Measurements from ENCODE around the gene ZNF580. TPM values are rescaled to one million over a fixed set of nuclear protein-coding genes. Genes with fewer than 3 reads are reported as not detected.

Gene ZNF580
- polyA plus RNA-seq, 10 donors = 17.4 to 27.7 (median 18.9) TPM

DNA sequence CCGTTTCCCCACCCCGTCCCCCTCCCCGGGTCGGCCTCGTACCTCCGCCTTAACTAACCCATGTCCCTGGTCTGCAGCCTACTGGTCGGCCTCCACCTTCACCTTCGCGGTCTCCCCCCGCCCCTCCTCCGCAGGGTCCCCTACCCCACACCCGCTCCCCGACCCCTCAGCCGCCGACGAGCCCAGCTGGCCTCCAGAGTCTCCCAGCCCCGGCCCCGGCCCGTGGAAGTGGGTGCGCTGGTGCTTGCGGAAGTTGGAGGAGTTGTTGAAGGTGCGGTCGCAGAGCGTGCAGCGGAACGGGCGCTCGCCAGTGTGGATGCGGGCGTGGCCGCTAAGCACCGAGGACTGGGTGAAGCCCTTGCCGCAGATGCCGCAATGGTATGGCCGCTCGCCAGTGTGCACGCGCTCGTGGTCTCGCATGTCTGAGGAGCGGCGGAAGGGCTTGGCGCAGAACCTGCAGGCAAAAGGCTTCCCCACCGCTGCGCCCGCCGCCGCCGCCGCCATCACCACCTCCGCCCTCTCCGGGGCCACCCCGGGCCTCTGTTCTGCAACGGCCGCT, 19.1 kb upstream of the ZNF580 start:
- DNase-seq = no peak

DNA sequence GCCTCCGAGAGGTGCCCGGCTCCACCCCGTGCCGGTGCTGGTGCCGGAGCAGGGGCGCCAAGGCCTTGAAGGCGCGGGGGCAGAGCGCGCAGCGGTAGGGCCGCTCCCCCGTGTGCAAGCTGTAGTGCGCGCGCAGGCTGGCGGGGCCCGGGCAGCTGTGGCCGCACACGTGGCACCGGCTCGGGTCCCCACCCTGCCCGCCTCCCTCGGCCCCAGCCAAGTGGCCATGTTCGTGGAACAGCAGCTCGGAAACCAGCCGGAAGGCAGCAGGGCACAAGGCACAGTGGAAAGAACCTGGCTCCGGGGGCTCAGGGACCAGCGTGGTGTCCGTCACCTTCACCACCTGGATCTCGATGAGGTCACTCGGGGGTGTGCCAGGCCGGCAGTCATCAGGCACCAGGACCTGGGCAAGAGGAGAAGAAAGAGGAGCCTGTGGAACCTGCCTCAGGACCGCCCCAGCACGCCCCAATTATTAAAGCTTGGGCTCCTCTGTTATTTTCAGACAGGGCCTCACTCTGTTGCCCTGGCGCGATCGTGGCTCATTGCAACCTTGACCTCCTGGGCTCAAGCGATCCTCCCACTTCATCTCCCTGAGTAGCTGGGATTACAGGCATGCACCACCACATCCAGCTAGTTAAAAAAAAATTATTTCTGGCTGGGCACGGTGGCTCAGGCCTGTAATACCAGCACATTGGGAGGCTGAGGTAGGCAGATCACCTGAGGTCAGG, 18.4 kb upstream of the ZNF580 start:
- DNase-seq = no peak

DNA sequence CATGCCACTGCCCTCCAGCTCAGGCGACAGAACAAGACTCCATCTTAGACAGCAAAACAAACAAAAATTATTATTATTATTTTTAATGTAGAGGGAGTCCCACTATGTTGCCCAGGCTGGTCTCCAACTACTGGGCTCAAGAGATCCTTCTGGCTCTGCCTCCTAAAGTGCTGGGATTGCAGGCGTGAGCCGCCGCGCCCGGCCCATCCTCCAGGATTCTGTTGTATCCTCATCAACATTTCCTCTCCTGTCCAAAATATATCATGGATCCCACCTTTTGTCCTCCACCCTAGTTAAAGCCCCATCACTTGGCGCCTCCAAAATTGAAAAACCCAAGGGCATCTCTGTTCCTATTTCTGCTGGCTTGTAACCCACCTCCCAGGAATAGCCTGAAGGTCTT, 17.7 kb upstream of the ZNF580 start:
- no peak for DNase-seq

DNA sequence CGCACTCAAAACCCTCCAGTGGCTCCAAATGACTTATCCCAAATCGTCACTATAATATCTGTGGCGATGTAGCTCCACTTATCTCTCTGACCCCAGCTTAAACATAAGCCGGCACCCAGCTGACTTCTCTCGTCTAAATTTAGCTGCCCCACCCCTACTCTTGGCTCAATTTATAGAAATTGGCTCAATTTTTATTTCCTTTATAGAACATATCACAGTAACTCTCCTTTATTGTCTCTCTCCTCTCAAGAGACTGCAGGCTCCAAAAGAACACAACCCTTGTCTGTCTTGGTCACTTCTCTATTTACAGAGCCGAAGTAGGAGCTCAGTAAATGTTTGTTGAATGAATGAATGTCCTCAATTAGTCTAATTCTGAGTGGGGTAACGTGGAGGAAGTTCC, 17.2 kb upstream of the ZNF580 start:
- DNase-seq = peak in 1 of 3 donors; percentile 56

DNA sequence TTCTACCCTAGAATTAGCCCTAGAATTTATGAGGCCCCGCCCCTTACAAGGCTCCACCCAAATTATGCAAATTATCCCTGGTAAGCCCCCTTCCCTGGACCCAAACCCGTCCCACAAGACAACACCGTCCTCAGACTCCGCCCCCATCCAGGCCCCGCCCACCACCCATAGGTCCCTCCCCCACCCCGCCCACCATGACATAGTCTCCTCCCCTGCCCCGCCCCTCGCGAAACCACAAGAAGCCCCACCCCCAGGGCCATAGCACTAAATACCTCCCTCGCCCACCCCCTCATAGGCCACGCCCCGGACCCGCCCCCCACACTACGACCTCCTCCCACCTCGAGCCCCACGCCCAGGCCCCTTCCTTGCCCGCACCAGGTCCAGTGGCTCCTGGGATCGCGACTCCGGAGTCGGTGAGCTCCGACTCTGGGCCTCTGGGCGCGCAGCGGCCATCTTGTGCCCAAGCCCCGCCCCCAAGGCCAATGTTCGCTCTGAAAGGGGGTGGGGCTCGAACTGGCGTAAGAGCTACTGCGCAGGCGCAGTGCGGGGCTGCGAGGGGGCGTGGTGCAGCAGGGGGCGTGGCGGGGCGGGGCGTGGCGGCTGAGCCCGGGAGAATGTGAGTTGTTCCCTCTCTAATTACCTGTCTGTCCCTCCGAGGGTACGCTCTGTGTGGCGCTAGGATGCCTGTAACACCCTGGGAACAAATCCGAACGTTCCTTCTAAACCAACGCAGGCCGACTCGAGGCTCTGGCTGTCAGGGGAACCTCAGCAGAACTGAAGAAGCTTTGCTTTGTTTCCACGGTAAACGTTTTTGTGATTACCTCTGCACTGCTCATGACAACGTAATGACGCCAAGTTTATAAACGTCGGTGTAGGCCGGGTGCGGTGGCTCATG, 16.4 kb upstream of the ZNF580 start, which contains the start of gene ZNF784:
ZNF784 (minus strand) TSS at position 458 of the 895 bp plus-strand sequence; CDS start at position 453, 5 bp downstream.
- DNase-seq = peak; percentile 93 to 97 (median 96)

DNA sequence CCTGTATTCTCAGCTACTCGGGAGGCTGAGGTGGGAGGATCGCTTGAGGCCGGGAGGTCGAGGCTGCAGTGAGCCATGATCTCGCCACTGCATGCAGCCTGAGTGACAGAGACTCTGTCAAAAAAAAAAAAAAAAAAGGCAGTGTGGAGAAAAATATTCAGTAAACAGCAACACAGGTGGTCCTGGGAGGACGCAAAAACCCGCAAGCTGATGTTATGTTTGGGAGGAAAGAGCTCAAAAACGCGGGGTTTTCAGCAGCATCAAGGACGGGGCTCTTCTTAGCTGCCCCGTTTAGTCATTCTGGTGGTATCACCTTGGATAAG, 15.8 kb upstream of the ZNF580 start:
- no peak for DNase-seq

DNA sequence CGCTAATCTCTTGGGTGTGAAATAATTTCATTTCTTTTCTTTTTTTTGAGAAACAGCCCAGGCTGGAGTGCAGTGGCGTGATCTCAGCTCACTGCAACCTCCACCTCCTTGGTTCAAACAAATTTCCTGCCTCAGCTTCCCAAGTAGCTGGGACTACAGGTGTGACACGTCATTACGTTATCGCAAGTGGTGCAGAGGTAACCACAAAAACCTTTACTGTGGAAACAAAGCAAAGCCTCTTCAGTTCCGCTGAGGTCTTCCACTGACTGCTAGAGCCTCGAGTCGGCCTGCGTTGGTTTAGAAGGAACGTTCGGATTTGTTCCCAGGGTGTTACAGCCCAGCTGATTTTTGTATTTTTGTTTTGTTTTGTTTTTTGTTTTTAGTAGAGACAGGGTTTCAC, 14.5 kb upstream of the ZNF580 start:
- DNase-seq = no peak

DNA sequence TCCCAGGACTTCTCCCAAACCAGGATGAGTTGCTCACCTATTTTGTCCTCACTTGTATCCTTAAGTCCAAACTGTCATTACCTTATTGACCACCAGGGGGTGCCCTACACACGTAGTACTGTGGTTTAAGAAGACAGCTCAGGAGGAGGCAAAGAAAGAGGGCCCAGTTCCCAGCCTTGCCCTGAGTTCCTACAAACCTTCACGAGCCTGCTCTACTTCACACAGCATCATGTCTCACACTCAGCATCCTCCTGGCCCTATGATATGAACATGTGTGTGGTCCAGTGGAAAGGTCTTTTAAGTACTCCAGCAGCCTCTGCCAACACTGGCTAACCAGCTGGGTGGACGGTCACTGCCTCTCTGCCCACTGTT, 8.4 kb upstream of the ZNF580 start:
- DNase-seq = peak; percentile 90 to 94 (median 91)

DNA sequence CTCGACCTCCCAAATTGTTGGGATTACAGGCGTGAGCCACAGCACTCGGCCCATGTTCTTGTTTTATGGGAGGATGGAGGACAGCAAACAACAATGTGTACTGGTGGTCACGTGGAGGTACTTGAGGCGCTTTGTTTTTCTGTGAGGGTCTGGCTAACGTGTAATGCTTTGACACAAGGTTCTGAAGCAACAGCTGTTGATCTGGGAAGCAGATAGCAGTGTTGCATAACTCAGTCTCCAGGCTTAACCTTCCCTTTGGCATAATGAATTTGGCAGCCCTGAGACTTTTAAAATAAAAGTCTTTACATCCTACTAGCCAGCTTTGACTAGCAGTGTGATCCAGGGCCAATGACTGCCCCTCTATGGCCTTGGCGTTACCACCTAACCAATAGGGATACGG, 6.9 kb upstream of the ZNF580 start:
- no peak for DNase-seq

DNA sequence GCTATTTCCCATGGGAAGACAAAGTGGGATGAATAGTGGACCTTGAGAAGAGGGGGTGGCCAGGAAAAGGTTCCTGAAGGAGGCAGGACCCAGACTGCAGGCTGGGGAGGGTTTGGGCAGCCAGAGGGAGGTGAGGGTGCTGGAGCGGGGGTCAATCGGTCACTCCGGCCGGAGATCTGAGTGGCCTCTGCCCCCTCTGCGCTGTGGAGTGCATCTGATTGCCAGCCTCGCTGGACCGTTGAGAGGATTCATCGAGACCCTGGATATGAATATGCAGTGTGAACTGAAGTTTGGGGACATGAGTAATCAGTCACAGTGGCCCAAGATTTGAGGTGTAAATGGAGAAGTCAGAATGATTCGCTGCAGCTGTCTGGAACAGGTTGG, 5.5 kb upstream of the ZNF580 start:
- DNase-seq = no peak

DNA sequence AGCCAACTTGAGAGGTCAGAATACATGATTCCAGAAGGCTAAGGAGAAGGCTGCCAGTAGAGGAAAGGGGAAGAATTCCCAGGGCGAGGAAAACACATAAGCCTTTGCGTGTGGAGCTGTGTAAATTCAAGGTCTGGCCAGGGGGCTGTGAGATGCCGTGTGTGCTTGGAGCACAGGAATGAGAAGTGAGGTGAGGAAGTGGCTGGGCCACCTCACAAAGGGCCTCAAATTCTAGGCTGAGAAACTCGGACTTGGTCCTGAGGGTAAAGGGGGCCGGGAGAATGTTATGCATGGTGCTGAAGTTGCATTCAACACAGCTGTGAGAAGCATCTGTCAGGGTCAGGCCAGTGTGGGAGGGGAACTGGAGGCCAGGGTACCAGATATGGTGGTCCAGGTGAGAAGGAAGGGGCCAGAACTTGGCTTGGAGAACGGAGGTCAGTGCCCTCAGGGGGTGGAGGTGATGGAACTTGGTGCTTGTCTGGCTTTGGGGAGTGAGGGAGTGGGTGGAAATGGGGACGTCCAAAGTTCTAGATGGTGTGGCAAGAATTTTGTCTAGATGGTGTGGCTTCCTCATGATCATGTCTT, 4.9 kb upstream of the ZNF580 start:
- DNase-seq = no peak

DNA sequence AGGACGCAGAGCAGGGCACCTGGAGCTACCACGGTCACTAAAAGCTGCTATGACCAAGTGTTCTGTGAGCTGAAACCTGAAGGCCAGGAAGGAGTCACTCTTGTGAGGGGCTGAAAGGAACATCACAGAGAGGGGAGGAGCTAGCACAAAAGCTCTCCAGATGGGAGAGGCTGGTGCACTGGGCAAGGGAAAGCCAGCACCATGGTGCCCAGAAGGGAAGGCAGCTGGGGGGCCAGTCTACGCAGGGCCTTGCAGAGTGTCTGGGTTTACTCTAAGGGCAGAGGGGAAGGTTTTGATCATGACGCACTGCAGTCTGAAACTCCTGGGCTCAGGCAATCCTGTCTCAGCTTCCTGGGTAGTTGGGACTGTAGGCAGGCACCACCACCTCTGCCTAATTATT, 4.1 kb upstream of the ZNF580 start:
- DNase-seq = no peak

DNA sequence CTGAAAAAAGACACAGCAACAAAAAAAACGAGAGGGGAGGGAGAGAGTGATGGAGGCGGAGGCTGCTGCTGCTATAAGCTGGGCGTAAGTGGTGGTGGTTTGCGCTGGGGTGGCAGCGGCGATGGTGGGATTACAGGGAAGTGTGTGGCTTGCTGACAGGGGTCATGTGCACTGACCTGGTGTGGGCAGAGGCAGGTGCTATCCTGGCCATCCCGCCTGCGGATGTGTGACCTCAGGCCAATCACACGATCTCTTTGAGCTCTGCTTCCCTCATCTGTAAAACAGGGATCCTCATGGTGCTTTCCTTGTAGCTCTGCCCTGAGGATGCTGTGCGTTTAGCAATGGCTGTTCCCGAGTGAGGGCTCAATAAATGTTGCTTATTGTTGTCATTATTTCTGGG, 3.3 kb upstream of the ZNF580 start:
- DNase-seq = no peak

DNA sequence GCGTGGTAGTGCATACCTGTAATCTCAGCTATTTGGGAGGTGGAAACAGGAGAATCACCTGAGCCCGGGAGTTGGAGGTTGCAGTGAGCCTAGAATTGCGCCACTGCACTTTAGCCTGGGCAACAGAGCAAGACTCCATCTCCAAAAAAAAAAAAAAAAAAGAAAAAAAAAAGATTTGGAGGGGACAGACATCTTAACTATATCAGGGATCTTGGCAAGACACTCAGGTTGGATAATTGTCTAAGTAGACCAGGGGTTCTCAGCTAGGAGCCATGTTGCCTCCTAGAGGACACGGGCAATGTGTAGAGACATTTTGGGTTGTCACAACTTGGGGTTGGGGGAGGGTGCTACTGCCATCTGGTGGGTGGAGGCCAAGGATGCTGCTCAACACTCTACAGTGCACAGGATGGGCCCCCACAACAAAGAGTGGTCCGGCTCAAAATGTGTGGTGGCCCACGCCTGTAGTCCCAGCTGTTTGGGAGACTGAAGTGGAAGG, 1.9 kb upstream of the ZNF580 start:
- peak in 1 of 3 donors; percentile 52 for DNase-seq

DNA sequence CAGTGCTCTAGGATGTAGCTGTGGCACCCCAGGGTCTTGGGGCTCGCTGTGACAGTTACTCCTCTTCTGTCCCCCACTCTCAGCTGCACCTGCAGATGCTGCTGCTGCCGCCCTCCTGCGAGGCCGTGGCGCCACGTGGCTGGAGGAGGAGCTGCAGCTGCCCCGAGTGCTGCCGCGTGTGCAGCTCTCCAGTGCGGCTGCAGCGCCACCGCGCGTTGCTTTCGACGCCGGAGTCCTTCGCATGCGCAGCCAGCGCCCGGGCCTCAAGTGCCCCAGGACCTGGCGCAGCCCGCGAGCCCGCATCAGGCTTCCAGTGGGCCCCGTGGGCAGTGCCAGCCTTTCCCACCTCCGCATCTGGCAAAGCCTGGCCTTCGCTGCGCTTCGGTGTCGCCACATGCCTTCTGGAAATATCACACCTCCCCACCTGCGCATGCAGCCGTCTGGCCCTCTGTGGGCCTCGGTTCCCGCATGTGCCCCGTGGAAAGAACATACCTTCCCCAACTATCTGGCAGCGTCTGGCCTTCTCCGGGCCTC, 692 bp upstream of the ZNF580 start:
- DNase-seq = peak in 2 of 3 donors; percentile 65 to 90

DNA sequence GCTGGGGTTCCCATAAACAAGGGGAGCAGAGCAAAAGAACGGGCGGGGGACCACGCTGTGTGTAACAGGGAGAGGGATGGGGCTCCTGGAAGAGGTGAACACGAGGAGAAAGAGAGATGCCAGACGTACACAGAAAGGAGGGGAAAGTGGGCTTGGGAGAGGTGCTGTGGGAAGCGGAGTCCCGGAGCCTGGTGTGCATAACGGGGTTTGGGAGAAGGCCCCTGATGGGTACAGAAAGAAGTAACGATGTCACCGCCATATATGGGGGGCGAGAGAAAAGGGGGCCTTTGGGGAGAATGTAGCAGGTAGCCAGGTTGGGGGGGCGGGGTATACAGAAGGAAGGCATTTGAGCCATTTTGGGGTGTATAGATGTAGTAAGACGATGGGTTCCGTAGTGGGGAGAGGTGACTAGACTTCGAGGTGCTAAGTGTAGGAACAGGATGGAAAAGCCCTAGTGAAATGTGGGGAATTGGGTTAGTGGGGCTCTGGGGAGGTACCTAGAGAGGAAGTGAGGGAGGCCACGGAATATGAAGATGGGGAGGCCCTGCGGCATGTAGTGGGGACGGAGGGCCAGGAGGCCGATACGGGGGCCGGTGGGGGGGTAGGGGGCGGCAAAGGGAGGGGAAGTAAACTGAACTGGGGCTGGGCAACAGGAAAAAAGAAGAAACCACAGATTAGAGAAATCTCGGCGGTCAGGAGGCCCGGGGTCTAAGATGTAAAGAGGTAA, 787 bp downstream of the ZNF580 start:
- no peak for DNase-seq

DNA sequence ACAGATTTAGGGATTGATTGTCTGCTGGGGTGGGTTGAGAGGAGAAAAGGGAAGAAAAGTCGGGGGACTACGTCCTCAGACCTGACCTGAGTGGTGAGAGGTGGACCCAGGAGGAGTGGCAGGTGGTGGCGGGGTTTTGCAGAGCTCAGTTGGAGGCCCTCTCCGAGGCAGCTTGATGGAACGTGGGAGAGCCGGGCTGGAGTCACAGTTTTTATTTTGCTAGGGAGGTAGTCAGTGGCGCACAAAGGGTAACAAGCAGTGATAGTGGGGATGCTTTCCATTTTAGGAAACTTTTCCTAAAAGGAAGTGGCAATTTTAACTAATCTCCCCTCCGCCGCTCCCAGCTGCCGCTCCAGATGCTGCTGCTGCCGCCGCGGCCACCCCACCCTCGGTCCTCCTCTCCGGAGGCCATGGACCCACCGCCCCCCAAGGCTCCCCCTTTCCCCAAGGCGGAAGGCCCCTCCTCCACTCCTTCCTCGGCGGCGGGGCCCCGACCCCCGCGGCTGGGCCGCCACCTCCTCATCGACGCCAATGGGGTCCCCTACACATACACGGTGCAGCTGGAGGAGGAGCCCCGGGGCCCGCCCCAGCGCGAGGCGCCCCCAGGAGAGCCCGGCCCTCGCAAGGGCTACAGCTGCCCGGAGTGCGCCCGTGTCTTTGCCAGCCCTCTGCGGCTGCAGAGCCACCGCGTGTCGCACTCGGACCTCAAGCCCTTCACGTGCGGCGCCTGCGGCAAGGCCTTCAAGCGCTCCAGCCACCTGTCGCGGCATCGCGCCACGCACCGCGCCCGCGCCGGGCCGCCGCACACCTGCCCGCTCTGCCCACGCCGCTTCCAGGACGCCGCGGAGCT, 1.6 kb downstream of the ZNF580 start:
- DNase-seq = peak in 1 of 3 donors; percentile 48

DNA sequence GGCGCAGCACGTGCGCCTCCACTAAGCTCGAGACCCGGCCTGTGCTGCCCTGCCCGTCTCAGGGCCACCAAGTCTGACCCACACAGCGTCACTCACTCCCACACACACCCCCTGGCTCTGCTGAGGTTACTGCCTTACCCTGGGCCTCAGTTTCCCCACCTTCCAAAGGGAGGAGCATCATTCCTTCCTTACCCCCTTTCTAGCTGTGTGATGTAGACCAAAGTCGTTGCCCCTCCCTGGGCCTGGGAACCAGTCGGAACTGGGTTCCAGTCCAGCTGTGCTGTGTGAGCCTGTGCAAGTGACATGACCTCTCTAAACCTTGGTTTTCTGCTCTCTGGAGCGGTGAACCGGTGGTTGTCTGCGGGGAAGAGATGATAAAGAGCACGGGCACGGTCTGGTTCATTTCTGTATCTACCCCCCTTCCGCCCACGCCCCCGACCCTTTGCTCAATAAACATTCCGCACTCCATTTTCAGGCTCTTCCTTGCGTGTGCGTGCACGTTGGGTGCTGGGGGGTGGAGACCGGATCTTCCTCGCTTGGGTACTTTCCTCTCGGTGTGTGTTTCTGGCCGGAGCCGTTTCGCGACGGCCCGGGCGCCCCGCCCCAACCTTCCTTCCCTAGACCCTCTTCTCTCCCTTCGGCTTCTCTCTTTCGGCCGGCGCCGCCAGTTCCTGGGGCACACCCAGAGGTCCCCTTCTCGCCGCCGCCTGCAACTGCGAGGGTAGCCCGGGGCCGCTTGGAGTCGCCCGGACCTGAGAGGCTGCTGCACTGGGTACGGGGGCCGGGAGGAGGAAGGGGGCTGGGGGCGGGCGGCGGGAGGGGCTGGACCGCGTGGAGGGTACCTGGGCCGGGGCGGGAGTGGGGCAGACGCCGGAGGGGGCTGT, 2.4 kb downstream of the ZNF580 start, which contains the start of gene ZNF581:
ZNF581 (plus strand) TSS at position 647 of the 884 bp plus-strand sequence. CDS start 923 bp downstream, outside the sequence.
- DNase-seq = peak; percentile 63 to 89 (median 79)

DNA sequence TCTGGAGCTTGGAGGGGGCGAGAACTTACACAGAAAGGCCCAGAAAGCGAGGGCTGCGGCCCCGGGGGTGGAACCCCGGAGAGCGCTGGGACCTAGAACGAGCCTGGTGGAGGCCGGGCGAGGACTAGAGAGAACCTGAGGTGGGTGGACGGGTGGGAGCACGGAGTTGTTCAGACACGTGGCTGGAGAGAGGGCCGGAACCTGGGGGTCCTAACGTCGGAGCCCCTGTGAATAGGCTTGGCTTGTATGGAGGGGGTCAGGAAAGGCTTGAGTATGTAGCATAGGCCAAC, 3.0 kb downstream of the ZNF580 start:
- no peak for DNase-seq
